Fibroblast of peridontal ligament (primary cell): ENCODE results near the gene PTCH1.

Source experiments
- DNase-seq: peaks from one replicate; pipeline ENCODE4 v3.0.0-alpha.2; 2010; ENCODE audit errors: extremely low read depth

PTCH1 gene

GRCh38 chr9:95512709-95513095, 4.1 kb downstream of the PTCH1 start:
- DNase-seq, result no peak

DNA sequence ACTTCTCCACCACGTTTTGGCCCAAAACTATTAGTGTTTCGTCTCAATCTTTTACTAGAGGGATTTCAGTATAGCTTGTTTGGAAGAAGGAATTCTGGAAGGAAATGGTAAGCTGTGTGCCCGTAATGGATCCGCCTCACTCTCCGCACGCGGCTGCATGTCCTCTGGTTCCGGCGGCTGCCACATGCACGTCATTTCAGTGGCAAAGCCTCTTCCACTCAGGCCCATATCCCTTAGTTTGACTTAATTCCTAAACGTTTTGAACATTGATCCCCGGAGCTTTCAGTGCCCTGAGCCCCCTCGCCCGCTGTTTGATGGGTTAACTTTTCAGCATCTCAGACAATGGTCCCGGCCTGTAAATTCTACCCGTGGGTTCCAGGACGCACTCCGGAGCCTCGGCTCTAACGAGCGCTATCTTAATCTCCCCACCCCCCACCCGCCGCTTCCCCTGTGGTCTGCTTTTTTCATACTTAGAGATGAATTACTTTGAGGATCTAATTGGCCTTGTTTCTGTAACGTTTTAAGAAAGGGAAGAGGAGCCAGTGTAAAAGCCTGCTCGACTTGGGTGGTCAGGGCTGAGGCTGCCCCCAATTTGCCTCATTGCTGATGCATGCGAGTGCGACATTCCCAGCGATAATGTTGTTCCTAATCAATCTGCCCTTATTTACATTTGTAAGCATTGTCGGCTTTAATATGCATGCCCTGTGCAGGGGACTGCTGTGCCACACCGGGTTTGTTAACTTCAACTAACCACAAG, 4.6 kb downstream of the PTCH1 start:
- DNase-seq, result peak; percentile 40

GRCh38 chr9:95511616-95511931, 5.2 kb downstream of the PTCH1 start:
- no peak for DNase-seq

- DNase-seq, result peak; percentile 91
These were observed 5.8 kb downstream of the PTCH1 start for GRCh38 chr9:95510709-95511615.

- DNase-seq, result peak; percentile 28
These were observed 6.7 kb downstream of the PTCH1 start for GRCh38 chr9:95509851-95510708.

DNA sequence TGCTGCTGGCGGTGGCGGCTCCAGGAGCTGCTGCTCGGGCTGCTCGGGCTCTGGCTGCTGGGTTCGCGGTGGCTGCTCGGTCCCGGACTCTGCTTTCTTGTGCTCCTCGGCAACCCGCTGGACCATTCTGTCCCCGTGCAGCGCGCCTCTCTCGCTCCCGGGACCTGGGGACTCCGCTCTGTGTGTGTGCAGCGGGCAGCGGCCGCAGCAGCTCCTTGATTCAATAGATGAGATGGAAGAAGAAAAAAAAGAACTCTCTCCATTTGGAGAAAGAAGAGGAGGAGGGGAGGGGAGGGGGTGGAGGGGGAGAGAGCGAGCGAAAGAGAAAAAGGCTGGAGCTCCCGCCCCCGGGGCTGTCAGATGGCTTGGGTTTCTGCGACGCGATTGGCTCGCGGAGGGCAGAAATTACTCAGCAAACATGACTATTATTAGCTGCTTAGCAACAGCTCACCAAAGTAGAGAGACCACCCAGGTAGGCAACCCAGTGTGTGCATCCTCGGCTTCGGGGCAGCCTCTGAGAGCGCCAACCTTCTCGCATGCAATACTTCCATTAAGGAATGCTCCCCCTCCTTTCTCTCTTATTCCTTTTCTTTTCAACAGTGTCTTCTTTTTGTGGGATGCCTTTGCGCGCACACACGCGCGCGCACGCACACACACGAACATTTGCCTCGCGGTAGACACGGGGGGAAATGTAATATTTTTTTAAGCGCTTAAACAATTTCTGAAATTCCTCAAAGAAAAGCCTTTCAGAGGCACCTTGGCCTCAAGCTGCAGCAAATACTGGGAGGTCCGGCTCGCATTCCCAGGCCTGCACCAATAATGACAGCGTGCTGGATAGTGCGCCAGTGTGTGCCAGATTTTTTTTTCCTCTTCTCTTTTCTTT, 7.6 kb downstream of the PTCH1 start:
- DNase-seq, result peak; percentile 88

DNA sequence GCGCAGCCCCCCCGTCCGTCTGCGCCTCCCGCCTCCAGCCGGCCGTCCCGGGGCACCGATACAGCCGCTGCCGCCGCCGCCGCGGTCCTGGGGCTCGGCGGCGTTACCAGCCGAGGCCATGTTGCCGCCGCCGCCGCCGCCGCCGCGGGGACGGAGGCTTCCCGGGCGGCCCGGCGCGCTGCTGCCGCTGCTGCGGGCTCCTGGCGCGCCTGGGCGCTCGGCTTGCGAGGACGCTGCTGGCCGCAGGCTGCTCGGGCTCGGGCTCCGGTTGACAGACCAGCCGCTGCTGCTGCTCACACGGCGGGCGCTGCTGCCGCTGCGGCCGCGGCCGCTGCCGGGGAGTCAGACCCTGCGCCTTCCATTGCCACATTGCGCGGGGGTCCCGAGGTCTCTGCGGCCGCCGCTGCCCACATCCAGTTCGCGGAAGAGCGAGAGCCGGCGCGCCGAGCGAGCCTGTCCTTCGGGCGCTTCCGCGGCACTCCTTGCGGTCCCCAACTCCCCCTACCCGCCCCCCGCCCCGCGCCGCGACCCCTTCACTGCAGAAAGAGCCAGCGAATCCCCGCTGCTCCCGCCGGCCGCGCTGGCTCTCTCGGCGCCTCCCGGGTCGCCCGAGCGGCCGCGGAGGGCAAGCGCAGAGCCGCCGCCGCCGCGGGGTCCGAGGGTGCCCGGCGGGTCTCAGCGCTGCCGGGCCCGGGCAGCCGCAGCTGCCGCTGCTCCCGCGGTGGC, 8.4 kb downstream of the PTCH1 start:
- DNase-seq, result no peak

GRCh38 chr9:95507464-95508241, 9.1 kb downstream of the PTCH1 start:
- DNase-seq, result peak; percentile 59

DNA sequence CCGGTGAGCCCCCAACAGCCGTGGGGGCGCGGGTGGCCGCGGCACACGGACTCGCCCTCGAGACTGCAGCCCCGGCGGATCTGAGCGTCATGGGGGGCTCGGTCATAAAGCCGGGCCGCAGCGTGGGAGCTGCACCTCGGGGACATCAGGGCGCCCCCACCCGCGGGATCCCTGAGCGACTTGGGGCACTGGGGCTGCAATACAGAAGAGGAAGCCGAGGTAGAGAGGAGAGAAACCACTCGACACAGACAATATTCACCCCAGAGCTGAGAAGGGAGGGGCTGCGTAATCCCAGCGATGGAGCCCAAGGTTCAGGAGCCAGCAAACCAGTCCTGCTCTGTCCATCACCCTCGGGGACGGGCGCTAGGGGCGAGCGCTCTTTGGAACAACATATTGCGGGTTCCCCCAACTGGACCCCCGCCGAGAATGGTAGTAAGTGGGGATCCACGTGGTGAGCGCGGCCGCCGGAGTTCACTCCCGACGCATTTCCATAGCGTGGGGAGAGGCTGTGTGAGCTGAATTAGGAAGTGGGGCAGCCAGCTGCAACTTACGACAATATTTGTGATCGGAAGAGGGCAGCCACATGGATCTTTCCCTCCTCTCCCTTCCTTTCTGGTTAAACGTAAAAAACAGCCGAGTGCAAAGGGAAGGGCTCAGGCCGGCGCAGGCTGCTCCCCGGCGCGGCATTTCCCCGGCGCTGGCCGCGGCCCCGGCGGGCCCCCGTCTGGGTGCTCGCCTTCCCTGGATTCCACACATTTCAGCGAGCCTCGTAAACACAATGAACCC, 9.9 kb downstream of the PTCH1 start:
- peak; percentile 57 for DNase-seq

DNA sequence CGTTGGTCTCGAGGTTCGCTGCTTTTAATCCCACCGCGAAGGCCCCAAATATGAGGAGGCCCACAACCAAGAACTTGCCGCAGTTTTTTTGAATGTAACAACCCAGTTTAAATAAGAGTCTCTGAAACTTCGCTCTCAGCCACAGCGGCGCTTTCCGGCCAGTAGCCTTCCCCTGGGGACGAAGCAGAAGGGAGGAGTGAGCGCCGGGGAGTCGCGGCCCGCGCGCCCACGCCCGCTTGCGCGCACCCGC, 10.4 kb downstream of the PTCH1 start:
- DNase-seq, result peak; percentile 34

GRCh38 chr9:95505717-95506427, 10.9 kb downstream of the PTCH1 start:
- DNase-seq, result peak; percentile 25

DNA sequence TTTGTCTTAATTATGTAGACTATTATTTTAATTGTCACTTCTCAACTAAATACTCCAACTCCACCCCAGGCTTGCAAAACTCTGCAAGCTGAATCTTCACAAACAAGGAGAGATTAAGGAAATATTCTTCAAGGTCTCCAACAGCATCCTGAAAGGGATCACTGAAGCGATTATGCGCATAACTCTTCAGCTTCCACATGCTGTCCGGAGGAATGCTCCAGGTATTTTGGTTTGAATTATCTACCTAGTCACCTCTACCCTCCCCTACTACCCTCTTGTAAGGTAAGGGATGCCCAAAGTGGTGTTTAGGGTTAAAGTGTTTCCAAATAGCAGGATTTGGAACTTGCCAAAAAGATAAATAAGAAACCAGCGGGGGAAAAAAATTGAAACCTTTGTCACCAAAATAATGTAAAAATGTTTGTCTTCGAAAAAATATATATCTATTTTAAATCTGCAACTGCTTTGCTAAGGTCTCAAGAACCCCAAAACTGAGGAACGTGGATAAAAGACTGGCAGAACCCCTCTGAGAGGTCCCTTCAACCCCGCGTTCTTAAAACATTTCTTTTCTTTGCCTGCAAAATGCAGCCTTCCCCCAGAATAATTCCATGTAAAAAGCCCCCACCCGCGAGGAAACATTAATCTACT, 11.6 kb downstream of the PTCH1 start:
- DNase-seq, result no peak

- peak; percentile 22 for DNase-seq
These were observed 12.5 kb downstream of the PTCH1 start for GRCh38 chr9:95504053-95504963.

- no peak for DNase-seq
These were observed 13.4 kb downstream of the PTCH1 start for GRCh38 chr9:95503369-95503768.

GRCh38 chr9:95502248-95502647, 14.5 kb downstream of the PTCH1 start:
- DNase-seq, result no peak

DNA sequence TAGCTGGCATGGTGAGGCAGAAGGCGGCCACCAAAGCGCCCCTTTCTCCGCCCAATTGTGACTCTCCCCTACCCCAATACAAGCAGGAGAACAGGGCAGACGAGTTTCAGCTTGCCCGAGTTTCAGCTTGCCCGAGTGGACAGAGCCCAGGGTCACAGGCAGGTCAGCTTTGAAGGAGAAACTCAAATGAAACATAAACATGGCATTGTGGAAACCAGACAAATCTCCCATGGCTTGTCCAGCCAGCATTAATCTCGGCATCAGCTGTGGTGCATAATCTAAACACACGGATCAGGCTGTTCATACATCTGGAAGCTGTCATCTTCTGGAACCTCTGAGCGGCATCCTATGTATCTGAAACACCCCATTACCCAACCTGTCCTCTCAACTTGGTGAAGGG, 16.9 kb downstream of the PTCH1 start:
- peak; percentile 72 for DNase-seq
